Measurements from ENCODE around the gene MYADML2.

Gene MYADML2, protein sequence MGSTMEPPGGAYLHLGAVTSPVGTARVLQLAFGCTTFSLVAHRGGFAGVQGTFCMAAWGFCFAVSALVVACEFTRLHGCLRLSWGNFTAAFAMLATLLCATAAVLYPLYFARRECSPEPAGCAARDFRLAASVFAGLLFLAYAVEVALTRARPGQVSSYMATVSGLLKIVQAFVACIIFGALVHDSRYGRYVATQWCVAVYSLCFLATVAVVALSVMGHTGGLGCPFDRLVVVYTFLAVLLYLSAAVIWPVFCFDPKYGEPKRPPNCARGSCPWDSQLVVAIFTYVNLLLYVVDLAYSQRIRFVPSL

DNA sequence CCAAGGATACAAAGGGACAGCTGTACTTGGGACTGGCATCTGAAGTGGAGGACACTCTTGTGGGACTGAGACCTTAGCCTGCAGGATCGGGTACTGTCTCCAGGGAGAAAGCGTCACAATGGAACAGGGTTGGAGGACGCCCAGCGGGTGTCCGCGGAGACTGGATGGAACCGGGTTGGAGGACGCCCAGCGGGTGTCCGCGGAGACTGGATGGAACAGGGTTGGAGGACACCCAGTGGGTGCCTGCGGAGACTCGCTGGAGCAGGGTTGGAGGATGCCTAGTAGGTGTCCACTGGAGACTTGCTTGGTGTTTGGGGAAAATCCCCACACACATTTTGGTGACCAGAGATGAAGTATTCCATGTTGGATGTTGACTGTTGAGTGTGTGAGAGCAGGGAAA lies at the start of gene MYADML2:
Gene MYADML2 (minus strand): TSS at position 45 of the 400 bp plus-strand sequence. CDS start 5,492 bp downstream, outside the sequence.
- no peak for DNase-seq (ENCODE audit: low spot score)

DNA sequence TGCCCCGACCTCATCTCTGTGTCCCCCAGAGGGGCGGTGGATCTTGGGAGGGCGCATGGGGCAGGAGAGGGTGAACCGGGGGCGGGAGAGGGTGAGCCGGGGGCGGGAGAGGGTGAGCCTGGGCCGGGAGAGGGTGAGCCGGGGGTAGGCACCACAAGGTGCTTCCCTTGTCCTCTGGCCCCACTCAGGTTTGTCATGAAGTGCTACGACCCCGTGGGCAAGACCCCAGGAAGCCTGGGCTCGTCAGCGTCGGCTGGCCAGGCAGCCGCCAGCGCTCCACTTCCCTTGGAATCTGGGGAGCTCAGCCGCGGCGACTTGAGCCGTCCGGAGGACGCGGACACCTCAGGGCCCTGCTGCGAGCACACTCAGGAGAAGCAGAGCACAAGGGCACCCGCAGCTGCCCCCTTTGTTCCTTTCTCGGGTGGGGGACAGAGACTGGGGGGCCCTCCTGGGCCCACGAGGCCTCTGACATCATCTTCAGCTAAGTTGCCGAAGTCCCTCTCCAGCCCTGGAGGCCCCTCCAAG lies 49.3 kb upstream of the MYADML2 start:
- no peak for DNase-seq (ENCODE audit: low spot score)

DNA sequence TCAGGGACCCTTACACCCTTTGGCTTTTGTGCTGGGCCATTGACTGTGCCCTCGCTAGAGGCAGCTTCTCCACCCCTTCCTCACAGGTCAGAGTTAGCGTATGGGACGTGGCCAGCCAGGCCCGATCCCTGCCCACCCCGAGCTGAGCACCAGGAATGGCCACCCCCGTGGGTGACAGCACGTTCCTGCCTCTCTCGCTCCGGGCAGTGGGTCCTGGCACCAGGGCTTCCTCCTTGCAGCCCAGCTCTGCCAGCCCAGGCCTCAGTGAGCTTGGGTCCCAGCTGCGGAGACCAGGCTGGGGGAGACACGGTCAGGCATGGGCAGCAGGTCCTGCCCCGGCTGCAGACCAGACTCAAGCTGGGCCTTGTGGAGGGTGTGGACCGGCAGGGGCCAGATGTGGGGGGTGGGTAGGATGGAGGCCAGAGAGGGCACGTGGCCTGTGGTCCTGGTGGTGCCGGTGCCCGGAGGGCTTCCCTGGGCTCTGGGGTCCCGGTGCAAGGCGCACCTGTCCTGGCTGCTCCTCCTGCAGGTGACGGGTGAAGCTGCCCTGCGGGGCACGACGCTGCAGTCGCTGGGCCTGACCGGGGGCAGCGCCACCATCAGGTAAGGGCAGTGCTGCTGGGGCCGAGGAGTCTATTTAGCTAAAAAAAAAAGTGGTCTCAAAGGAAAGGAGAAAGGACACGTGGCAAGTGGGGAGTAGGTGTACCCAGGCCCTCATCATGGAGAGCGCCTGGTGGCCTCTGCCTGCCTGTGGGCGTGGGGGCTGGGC lies 48.6 kb upstream of the MYADML2 start:
- no peak for DNase-seq (ENCODE audit: low spot score)

DNA sequence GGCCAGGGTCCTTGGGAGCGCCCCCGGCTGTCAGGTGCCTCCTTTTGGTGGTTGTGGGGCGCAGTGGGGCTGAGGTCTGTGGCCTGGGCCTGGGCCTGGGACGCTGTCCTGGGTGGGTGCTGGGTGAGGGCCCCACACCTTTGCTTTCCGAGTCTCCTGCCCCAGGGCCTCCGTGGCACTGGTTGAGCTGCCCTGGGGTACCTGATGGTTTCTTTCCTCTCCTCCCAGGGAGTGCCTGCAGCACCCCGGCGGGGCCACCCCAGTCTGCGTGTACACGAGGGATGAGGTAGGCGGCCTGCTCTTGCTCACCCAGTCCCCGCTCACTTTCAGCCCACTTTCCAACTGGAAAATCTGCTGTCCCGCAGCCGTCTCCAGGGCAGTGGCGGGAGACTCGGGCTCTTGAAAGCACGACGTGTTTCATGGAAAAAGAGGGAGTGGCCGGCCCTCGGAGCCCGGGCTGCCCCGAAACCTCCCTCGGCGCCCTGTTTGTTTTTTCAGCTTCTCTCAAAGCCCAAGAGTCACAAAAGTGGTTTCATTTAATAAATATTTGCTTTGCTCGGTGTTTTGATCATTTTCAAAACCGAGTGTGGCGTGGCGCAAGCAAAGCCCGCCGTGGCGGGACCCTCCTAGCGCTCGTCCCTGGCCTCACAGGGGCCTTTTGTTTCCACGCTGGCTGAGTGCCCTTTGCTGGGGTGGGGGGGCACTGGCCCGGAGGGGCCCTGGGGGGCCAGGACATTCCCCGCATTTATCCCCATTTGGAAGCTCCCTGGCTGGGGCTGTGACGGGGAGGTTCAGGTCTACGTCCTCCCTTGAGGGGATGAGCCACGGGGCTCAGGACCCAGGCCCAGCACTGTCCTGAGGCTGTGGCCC lies 47.8 kb upstream of the MYADML2 start:
- DNase-seq (ENCODE audit: low spot score), result no peak

DNA sequence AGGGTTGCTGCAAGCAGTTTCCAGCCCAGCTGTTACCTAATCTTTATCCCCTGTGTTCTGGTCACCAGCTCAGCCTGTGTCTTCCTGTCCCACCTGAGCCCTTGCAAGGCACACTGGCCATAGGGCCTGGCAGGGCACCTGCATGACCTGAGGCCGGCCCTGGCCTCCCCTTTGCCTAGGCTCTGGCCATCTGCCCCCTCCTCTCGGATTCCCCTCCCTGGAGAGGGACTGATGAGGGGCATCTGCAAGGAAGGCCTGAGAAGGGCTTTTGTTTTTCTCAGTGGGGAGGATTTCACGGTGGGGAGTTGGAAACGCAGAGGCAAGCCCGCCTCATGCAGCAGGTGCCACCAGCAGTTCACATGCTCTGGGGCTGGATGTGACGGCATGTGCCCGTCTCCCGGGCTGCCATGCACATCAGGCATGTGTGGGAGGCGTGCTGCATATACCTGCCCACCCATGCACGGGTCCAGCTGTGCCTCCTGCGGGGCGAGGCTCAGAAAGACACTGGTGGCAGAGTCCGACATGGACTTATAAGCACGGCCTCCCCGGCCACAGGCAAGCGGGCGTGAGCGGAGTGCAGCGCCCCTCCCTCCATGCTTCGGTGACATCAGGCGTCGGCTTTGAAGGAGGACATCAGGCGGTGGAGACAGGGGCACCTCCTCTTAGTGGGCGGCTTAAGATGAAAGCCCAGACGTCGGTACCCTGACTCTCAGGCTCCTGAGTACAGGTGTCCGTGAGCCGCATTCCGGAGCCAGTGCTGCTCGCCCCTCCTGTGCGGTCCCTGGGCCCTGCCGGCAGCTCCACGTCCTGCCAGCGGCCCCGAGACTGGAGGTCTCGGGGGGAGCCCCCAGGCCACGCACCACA lies 46.9 kb upstream of the MYADML2 start:
- no peak for DNase-seq (ENCODE audit: low spot score)

DNA sequence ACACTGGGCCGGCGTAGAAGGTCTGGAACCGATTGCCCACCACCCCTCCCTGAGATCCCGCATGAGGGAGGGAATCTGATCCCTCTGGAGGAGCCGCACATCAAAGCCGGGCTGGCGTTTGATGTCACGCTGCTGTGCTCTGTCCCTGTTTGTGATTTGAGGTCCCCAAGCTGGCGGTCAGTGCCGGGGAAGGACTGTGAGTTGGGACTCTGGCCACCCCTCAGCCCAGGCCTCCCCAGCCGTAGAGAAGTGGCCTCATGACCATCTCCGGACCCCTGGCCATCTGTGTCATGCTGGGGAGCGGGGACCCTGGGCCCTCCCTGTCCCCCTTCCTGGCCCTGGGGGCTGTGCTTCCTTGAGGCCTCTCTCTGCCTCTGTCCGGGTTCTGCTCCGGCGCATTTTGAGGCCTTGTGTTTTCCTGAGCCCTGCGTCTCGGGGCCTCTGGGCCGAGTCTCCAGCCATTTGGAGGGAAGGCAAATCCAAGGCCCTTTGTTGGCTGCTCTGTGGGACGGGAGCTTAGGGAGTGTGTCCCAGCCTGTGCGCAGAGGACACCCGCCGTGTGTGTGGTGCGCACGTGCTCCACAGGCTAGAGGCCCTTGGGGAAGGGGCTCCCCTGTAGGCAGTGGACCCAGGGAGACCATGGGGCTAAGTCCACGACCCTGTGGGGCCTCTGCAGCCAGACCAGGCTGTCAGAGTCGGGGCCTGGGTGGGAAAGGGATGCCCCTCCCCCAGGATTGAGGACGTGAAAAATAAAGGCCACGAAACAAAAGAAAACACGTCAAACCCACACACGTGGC lies 45.5 kb upstream of the MYADML2 start:
- DNase-seq (ENCODE audit: low spot score), result no peak

DNA sequence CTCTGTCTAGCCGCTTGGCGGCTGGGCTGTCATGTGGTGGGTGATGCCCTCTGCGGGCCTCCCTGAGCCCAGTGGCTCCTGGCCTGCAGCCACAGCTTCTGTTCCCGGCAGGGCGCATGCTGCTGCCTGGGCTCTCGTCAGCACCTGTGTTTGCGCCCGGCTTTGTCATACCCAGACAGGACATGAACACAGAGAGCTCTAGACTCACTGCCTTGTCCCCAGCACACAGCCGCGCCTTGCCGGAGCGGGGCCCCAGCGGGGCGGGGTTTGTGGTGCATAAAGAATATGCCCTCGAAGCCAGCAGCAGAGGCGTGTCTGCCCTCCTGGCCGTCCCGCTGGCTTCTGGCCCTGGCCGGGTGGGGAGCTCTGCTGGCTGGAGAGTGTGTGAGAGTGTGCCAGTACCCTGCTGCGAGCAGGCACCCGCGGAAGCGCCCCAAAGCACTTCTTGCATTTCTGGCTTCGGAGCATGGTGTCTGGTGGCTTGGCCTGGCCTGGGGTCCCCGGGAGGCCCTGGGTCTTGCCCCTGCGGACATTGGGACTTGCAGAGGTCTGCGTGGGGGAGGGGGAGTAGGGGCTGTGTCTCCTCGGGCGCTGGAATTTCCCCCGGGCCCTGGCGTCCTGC lies 44.8 kb upstream of the MYADML2 start:
- peak; percentile 93 for DNase-seq (ENCODE audit: low spot score)

DNA sequence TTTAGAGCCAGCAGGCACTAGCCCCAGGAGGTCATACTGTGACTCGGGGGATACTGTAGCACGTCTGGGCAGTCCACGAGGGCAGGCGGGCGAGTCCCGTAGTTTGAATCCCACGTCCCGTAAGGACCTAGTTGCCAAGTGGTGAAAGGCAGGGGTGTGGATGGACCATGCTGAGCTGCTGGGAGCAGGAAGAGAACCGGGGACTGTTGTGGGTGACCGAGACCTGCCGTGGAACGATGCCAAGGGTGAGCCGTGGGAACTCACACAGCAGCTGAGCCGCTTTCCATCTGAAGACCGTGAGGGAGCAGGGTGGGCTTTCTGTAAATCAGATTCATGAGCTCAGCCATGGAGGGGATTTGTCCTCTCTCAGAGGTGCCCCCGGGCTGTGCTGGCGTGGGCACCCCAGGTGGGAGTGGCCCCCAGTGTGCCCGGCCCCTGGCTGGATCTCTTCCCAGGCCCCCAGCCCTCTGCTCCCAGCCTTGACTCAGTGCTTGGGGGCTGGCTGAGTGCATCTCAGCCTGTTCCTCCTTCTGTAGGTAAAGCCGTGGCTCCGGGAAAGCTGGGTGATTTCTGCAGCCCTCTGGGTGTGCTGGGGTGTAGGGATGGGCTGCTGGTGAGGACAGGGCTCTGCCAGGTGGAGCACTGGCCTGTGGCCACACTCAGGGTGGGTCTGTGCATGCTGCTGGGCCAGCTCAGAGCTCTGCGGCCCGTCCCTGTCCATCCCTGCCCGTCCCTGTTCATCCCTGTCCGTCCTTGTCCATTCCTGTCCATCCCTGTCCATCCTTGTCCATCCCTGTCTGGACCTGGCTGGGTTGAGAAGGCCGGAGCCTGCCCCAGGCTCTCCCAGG lies 44.0 kb upstream of the MYADML2 start:
- DNase-seq (ENCODE audit: low spot score), result no peak

DNA sequence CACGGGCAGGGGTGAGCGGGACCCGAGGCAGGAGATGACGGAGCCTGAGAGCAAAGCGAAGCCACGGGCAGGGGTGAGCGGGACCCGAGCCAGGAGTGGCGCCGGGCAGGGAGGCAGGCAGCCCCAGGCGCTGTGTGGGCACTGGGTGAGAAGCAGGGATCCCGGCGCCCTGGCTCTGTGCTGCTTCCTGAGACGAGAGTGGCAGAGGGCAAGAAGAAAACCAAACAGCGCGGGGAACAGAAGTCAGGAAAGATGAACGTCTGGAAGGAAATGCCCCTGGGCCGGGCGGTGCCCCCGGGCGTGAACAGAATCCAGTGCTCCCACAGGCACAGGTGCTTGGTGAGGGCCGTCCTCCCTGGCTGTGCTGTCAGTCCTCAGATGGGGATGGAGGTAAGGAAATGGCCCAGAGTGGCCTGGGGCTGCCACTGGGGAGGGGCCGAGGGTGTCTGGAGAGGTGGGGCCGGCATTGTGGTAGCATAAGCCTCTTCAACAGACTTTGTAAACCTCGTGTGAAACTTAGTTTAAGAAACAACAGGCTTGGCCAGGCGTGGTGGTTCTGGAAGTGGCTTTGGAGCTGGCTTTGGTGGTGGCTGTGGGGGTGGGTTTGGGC lies 40.2 kb upstream of the MYADML2 start:
- DNase-seq (ENCODE audit: low spot score), result no peak

DNA sequence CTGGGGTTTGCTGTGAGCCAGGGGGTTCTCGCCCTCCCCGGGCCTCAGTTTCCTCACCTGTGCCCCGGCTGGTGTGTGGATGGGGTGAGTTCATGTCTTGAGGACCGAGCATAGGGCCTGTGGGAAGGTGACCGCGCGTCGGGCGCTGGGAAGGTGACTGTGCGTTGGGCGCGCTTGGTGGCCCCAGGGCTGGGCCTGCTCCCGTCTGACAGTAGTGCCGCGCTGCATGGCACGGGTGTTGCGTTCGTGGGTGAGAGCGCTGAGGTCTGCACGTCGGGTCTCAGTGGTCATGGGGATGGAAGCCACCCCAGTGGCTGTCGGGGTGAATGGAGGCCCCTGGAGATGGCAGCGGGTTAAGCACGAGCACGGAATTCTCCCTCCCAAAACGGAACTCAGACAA lies 39.6 kb upstream of the MYADML2 start:
- DNase-seq (ENCODE audit: low spot score), result no peak

DNA sequence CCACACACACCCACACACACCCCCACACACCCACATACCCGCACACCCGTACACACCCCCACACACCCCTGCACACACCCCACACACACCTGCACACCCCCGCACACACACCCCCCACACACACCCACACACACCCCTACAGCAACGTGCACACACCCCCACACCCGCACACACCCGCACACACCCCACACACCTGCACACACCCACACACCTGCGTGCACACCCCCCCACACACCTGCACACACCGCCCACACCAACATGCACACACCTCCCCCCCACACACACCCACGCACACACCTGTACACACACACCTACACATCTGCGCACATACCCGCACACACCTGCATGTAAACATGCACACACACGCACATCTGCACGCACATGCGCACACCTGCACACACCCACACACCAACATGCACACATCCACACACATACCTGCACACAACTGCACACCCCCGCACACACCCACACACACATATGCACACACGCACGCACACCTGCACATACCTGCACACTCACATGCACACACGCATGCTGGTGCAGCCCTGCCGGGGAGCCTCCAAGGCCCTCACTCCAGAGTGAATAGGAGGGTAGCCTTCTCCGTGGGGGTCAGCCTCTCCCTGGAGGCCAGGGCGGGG lies 37.9 kb upstream of the MYADML2 start:
- no peak for DNase-seq (ENCODE audit: low spot score)

DNA sequence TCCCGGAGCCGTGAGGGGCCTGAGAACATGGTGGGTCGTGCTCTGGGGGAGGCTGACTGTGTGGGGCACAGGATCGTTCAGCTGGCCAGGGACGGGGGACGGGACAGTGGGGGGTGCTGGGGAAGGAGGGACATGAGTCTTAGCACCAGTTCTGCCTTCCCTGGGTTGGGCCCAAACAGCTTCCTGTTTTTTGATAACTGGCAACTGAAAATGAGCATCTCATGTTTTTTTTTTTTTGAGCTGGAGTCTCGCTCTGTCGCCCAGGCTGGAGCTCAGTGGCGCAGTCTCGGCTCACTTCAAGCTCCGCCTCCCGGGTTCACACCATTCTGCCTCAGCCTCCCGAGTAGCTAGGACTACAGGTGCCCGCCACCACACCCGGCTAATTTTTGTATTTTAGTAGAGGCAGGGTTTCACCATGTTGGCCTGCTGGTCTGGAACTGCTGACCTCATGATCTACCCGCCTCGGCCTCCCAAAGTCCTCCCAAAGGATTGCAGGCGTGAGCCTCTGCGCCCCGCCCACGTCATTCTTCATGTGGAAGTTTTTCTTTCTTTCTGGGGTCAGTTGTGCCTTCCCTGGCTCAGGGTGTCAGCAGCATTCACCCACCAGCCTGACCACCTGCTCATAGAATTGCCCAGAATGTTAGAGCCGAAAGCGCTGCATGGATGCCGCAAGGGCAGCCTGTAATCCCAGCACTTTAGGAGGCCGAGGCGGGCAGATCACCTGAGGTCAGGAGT lies 36.8 kb upstream of the MYADML2 start:
- no peak for DNase-seq (ENCODE audit: low spot score)

DNA sequence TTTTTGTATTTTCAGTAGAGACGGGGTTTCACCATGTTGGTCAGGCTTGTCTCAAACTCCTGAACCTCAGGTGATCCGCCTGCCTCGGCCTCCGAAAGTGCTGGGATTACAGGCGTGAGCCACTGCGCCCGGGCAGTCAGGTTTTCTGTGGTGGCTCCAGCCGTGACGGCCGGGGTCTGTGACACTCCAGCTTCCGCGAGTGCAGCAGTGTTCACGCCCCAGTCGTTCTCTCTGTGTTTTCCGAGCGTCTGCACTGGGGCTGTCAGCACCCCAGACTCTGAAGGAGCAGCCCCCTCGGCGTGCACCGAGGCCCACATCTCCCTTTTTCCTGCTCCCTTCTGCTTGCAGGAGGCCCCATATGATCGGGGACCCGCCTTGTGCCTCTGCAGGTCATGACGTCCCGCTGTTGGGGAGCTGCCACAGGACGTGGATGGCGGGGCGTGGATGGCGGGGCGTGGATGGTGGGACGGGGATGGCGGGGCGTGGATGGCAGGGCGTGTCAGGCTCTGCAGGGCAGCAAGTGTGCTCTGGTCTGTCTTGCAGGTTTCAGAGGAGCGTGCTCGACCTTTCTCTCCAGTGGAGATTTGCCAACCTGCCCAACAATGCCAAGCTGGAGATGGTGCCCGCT lies 36.1 kb upstream of the MYADML2 start:
- DNase-seq (ENCODE audit: low spot score), result no peak

DNA sequence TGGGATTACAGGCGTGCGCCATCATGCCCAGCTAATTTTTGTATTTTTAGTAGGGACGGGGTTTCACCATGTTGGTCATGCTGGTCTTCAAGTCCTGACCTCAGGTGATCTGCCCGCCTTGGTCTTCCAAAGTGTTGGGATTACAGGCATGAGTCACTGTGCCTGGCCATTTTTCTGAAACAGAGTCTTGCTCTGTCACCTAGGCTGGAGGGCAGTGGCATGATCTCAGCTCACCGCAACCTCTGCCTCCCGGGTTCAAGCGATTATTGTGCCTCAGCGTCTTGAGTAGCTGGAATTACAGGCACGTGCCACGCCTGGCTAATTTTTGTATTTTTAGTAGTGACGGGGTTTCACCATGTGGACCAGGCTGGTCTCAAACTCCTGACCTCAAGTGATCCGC lies 34.5 kb upstream of the MYADML2 start:
- DNase-seq (ENCODE audit: low spot score), result peak; percentile 51

DNA sequence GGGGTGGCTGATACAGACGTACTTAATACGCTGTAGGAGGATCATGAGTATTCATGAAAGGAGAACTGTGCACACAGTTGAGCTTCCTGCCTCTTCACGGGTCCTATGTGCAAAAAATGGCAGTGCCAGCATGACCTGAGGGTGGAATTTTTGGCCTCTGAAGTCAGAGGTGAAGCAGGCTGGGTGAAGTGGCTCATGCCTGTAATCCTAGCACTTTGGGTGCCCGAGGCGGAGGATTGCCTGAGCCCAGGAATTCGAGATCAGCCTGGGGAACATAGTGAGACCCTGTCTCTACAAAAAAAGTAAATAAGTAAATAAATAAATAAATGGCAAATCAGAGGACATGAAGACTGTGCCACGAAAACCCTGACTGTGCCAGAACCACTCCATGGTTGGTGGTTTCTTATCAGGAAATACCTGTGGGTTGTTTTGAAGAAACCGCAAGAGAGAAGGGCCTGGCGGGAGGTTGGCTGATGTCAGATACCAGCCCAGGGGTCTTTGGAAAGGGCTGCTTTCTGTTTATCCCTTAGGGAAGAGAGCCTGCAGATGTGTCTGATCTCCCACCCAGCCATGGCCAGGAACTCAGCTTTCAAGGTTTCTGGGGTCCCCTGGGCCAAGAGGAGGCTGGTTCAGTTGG lies 33.8 kb upstream of the MYADML2 start:
- DNase-seq (ENCODE audit: low spot score), result no peak

DNA sequence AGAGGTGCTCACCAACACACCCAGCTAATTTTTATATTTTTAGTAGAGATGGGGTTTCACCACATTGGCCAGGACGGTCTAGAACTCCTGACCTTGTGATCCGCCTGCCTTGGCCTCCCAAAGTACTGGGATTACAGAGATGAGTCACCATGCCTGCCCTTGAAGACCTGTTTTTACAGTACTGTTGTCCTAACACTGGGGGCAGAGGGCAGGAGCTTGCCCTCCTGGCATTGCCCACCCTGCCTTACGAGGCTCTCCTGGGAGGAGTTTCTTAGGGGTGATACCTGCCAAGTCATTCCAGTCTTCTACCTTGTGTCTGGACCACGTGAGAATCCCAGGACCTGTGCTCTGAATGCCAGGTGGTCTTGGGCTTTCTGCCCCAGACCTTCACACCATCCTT lies 33.1 kb upstream of the MYADML2 start:
- DNase-seq (ENCODE audit: low spot score), result no peak
